ENCODE data around the gene ANO1.

ANO1 gene

DNA sequence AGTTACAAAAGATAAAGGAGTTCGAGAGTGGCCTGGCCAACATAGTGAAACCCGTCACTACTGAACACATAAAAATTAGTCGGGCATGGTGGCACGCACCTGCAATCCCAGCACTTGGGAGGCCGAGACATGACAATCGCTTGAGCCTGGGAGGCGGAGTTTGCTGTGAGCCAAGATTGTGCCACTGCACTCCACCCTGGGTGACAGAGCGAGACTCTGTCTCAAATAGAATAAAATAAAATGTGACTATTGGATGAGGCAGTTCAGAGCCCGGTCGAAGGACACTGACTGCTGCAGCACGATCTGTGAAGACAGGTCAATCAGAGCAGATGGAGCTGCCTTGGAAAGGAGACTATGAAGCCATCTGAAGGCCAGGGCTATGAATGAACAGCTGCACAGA lies 37.7 kb upstream of the ANO1 start:
- Mint-ChIP-seq H3K4me1 (ENCODE audit: low read depth) (no peaks in the 10 kb centered on the region), H3K9me3 (peaks cover 21% of the 10 kb centered on the region), H3K36me3 (ENCODE audit: low read depth) (no peaks in the 10 kb centered on the region), H3K27ac (no peak overlapping the region), H3K4me3 (no peak overlapping the region), H3K27me3 (ENCODE audit: low read depth) (peaks cover 5% of the 10 kb centered on the region)

DNA sequence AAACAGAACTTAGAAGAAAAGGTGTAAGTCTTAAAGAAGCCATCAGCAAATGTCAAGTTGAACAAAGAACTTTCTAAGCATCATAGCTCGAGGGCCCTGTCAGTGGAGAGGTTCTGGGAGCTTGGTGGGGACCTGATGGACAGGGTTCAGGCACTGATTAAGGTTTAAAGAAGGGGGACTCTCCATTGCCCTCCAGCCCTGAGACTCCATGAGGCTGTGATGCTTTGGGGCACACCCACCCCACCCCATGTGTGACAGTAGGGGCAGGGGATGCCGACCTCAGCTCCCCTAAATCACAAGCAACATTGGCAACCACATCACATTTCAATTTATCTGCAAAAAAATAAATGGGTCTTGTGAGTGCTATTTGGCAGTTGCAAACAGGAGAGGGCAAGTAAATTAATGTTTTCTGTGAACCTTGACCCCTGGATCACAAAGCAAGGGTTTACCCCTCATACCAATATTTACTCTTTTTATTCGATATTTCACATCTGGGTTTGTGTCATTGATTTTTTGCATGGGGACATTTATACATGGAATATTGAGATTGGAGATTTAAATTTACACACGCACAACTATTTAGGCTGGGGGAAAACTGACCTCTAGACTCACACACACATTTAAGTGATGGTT lies 37.1 kb upstream of the ANO1 start:
- no peak overlapping the region for H3K27ac Mint-ChIP-seq
- no peaks in the 10 kb centered on the region for H3K36me3 Mint-ChIP-seq (ENCODE audit: low read depth)
- no peak overlapping the region for H3K4me3 Mint-ChIP-seq
- no peaks in the 10 kb centered on the region for H3K4me1 Mint-ChIP-seq (ENCODE audit: low read depth)
- H3K27me3 Mint-ChIP-seq (ENCODE audit: low read depth), result peaks cover 5% of the 10 kb centered on the region
- H3K9me3 Mint-ChIP-seq, result peaks cover 21% of the 10 kb centered on the region

DNA sequence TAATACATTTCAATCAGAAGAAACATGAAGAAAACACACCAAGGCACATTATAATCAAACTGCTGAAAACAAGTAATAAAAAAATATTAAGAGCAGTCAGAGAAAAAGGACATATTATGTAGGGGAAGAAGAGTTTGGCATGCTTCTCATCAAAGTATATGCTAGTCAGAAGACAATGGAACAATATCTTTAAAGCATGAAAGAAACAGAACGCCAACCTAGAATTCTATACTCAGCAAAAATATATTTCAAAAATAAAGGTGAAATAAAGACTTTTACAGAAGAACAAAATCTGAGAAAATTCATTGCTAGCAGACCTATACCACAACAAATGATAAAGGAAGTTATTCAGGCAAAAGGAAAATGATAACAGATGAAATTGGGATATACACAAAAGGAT lies 34.6 kb upstream of the ANO1 start:
- Mint-ChIP-seq H3K27me3 (ENCODE audit: low read depth) (peaks cover 5% of the 10 kb centered on the region), H3K36me3 (ENCODE audit: low read depth) (no peaks in the 10 kb centered on the region), H3K9me3 (peaks cover 17% of the 10 kb centered on the region), H3K27ac (no peak overlapping the region), H3K4me3 (no peak overlapping the region), H3K4me1 (ENCODE audit: low read depth) (no peaks in the 10 kb centered on the region)

DNA sequence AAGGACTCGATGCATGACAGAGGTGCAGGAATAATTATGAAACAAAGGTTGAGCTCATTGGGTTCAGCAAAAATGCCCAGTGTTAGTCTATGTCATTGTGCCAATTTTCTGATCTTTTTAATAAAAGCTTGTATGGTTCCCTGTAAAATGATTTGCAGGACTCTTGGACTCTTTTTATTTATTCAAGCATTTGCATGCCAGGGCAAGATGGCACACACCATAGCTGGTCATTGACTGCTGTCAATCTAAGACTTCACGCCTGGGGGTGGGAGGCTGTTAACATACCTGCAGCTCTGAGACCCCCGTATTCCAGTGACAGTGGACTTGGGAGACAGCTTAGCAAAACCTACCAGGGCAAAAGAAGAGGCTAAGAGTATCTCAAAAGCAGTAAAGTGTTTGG lies 32.0 kb upstream of the ANO1 start:
- no peaks in the 10 kb centered on the region for H3K4me1 Mint-ChIP-seq (ENCODE audit: low read depth)
- peaks cover 7% of the 10 kb centered on the region for H3K9me3 Mint-ChIP-seq
- no peak overlapping the region for H3K4me3 Mint-ChIP-seq
- H3K27me3 Mint-ChIP-seq (ENCODE audit: low read depth), result peaks cover 21% of the 10 kb centered on the region
- H3K36me3 Mint-ChIP-seq (ENCODE audit: low read depth), result no peaks in the 10 kb centered on the region
- no peak overlapping the region for H3K27ac Mint-ChIP-seq

DNA sequence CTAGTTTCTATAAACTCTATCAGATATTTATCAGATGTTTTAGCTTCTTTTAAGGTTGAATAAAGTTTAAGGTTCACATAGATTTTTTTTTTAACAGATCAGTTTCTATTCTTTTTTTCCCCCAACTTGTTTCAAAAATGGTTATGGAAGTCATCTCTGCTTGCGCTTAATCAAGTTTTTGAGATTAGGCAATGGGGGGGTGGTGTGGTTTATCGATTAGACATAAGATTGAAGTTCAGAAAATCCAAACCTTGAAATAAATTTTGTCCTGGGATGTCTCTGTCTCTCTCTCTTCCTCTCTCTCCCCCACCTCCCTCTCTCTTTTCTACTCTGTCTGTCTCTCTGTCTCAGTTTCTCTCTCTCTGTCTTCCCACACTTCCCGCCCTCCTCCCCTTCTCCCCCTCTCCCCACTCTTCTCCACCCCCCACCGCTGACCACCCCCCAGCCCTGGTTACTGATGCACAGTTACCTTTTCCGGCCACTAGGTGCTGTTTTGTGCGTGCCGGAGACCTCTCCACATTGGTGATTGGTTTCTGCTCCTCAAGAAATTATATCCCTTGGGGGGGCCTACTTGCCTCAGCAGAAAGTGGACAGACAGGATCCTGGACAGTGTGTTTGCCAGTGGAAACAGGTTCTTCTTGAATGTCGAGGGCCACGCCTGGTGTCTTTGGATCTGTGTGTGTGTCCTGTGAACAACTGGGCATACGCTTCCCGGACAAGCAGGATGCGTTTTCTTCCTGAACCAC lies 29.7 kb upstream of the ANO1 start:
- Mint-ChIP-seq H3K27me3 (ENCODE audit: low read depth) (peaks cover 29% of the 10 kb centered on the region), H3K27ac (no peak overlapping the region), H3K4me3 (no peak overlapping the region), H3K9me3 (no peaks in the 10 kb centered on the region), H3K4me1 (ENCODE audit: low read depth) (no peaks in the 10 kb centered on the region), H3K36me3 (ENCODE audit: low read depth) (no peaks in the 10 kb centered on the region)

DNA sequence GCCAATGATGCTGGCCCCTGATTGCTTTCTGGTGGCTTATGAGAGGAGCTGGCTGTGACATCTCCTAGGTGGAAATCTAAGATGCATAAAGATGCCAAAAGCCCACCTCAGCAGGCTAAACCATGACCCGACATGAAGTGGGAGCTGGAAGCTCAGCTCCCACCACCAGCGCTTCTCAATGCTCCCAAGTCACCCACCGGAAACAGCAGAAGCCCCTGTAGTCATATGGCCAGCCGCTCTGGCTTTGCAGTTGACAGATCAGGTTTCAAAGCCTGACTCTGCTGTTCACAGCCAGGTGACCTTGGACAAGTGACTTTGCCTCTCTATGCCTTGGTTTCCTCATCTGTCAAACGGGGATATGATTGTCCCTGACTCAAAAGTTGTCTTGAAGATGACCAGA lies 29.1 kb upstream of the ANO1 start:
- no peaks in the 10 kb centered on the region for H3K36me3 Mint-ChIP-seq (ENCODE audit: low read depth)
- H3K27me3 Mint-ChIP-seq (ENCODE audit: low read depth), result peaks cover 32% of the 10 kb centered on the region
- H3K4me3 Mint-ChIP-seq, result no peak overlapping the region
- no peaks in the 10 kb centered on the region for H3K4me1 Mint-ChIP-seq (ENCODE audit: low read depth)
- H3K9me3 Mint-ChIP-seq, result no peaks in the 10 kb centered on the region
- H3K27ac Mint-ChIP-seq, result no peak overlapping the region

DNA sequence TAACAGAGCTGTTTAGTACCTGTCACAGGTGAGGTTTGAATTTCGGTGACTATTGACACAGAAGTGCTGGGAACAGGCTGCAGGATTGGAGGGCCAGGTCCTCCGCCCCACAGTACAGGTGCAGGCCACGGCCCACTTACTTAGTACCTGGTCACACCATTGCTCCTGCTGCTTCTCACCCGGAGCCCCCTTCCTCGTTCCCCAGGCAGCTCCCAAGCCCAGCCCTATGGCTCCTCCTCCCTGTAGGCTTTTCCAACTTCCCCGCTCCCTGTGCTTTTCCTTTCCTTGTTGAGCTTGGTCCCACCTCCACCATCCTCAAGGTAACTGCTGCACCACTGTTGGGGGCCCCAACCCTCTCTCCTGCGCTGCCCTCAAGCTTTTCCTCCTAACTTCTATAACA lies 27.9 kb upstream of the ANO1 start:
- Mint-ChIP-seq H3K27me3 (ENCODE audit: low read depth) (peaks cover 33% of the 10 kb centered on the region), H3K36me3 (ENCODE audit: low read depth) (no peaks in the 10 kb centered on the region), H3K4me3 (no peak overlapping the region), H3K27ac (no peak overlapping the region), H3K4me1 (ENCODE audit: low read depth) (no peaks in the 10 kb centered on the region), H3K9me3 (no peaks in the 10 kb centered on the region)

DNA sequence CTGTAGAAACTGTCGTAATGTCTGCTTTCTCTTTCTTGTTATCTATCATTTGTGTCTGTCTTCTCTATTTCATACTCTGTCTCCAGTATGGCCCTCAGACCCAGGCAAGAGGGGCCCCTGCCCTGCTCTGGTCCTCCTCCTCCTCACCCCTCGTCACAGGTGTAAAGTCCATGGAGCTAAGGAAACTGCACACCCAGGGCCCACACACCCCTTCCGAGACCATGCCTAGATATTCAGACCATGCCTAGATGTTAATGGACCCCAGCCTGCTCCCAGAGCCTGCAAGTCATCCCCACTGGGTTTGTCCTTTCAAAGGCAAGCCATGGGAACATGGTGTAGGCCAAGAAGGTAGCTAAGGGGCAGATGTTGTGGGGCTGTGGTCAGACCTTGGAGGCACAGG lies 24.1 kb upstream of the ANO1 start:
- Mint-ChIP-seq H3K4me1 (ENCODE audit: low read depth) (no peaks in the 10 kb centered on the region), H3K27ac (no peak overlapping the region), H3K4me3 (no peak overlapping the region), H3K27me3 (ENCODE audit: low read depth) (peaks cover 43% of the 10 kb centered on the region), H3K9me3 (no peaks in the 10 kb centered on the region), H3K36me3 (ENCODE audit: low read depth) (no peaks in the 10 kb centered on the region)

DNA sequence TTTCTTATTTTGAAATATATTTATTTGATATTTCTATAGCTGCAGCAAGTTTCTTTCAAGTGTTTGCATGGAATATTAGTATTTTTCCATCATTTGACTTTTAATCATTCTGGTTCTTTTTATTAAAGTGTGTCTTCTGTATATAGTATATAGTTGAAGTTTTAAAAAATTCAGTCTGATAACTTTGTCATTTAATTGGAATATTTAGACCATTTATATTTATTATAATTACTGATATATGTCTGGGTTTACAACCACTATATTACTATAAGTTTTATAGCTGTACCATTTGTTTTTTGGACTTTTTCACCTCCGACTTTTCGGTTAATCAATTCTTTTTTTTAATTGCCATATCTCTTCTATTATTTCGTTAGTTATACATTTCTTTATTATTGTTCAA lies 22.7 kb upstream of the ANO1 start:
- no peak overlapping the region for H3K27ac Mint-ChIP-seq
- no peaks in the 10 kb centered on the region for H3K36me3 Mint-ChIP-seq (ENCODE audit: low read depth)
- H3K9me3 Mint-ChIP-seq, result no peaks in the 10 kb centered on the region
- H3K27me3 Mint-ChIP-seq (ENCODE audit: low read depth), result peaks cover 33% of the 10 kb centered on the region
- no peaks in the 10 kb centered on the region for H3K4me1 Mint-ChIP-seq (ENCODE audit: low read depth)
- no peak overlapping the region for H3K4me3 Mint-ChIP-seq

DNA sequence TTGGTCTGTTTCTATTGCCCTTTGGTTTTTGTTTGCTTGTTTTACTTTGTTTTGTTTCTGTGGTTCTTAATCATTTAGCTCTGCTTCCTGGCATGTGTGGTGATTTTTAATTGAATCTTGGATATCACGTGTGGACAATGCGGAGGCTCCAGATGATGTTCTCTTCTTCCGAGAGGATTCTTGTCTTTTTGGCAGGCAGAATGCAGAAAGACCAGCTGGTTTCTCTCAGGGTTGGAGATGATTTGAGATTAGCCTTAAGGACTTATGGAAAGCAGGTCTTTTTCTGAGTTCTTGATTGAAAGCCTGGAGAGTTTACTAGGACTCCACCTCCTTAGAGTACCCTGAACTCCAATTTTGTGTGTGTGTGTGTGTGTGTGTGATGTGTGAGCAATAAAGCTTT lies 21.0 kb upstream of the ANO1 start:
- H3K27me3 Mint-ChIP-seq (ENCODE audit: low read depth), result peaks cover 17% of the 10 kb centered on the region
- no peak overlapping the region for H3K27ac Mint-ChIP-seq
- no peaks in the 10 kb centered on the region for H3K4me1 Mint-ChIP-seq (ENCODE audit: low read depth)
- H3K4me3 Mint-ChIP-seq, result no peak overlapping the region
- no peaks in the 10 kb centered on the region for H3K36me3 Mint-ChIP-seq (ENCODE audit: low read depth)
- no peaks in the 10 kb centered on the region for H3K9me3 Mint-ChIP-seq

DNA sequence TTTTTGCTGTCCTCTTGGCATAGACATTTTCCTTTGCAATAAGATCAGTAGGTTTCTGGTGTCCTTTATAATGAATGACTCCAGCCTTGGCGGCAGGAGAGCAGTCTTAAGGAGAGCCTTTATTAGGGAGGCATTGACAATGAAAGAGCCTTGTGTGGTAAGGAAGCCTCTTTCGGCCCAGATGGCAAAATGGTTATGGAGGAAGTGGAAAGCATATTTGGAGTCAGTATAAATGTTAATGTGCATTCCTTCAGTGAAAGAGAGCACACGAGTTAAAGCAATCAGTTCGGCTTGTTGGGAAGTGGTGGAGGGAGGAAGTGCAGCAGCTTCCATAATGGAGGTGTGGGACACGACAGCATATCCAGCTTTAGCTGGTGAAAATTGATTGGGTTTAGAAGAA lies 18.1 kb upstream of the ANO1 start:
- Mint-ChIP-seq H3K9me3 (no peaks in the 10 kb centered on the region), H3K27me3 (ENCODE audit: low read depth) (peaks cover 14% of the 10 kb centered on the region), H3K36me3 (ENCODE audit: low read depth) (no peaks in the 10 kb centered on the region), H3K4me1 (ENCODE audit: low read depth) (no peaks in the 10 kb centered on the region), H3K4me3 (no peak overlapping the region), H3K27ac (no peak overlapping the region)

DNA sequence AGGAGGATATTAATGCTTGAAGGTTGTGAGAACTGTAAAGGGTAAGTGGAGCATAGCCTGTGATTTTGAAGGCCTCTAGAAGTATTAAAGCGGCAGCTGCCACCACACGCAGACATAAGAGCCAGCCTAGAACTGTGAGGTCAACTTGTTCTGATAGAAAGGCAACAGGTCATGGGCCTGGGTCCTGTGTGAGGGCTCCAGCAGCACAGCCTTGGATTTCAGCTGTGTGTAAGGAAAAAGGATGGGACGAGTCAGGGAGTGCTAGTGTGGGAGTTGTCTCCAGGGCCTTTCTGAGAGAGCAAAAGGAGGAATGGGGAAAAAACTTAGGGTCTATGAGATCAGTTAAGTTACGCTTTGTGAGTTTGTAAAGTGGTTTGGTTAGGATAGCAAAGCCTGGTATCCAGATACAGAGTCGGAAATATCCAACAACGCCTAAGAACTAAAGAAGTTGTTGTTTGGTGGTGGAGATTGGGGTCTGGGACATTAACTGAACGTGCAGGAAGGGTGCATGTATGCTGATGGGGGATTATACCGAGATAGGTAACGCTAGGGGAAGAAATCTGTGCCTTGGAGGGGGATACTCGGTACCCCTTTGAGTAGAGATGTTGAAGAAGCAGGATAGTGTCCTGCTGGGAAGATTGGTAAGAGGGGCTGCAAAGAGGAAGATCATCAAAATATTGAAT lies 17.4 kb upstream of the ANO1 start:
- Mint-ChIP-seq H3K4me1 (ENCODE audit: low read depth) (no peaks in the 10 kb centered on the region), H3K9me3 (no peaks in the 10 kb centered on the region), H3K27ac (no peak overlapping the region), H3K4me3 (no peak overlapping the region), H3K27me3 (ENCODE audit: low read depth) (peaks cover 13% of the 10 kb centered on the region), H3K36me3 (ENCODE audit: low read depth) (no peaks in the 10 kb centered on the region)

DNA sequence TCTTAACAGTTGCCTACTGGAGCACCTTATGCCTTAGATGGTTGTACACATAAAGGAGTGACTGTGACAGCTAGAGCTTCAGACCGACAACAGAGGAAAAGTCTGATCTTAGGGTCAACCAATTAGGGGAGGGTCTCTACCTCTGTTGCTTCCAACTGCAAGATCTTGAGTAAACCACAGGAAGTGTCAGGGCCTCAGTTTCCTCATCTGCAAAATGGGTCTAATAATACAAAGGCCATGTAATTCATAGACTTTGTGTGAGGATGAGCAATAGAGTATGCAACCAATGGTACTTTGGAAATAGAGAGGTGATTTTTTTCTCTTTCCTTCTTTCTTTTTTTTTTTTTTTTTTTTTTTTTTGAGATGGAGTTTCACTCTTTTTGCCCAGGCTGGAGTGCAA lies 16.4 kb upstream of the ANO1 start:
- H3K4me1 Mint-ChIP-seq (ENCODE audit: low read depth), result no peaks in the 10 kb centered on the region
- H3K4me3 Mint-ChIP-seq, result no peak overlapping the region
- H3K27ac Mint-ChIP-seq, result no peak overlapping the region
- no peaks in the 10 kb centered on the region for H3K36me3 Mint-ChIP-seq (ENCODE audit: low read depth)
- no peaks in the 10 kb centered on the region for H3K9me3 Mint-ChIP-seq
- peaks cover 9% of the 10 kb centered on the region for H3K27me3 Mint-ChIP-seq (ENCODE audit: low read depth)

DNA sequence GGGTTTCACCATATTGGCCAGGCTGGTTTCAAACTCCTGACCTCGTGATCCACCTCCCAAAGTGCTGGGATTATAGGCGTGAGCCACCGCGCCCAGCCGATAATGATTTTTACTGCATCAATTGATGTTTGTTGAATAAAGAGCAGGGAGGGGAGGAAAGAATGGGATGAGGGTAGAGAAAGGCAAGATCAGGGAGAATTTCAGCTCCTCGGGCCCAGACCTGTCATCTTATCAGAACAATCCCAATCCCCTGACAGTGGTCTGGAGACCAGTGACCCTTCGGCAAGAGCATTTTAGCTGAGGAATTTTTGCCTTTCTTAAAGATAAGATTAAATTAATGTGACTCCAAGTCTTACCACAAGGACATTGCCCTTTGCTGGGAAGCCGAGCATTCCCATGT lies 15.0 kb upstream of the ANO1 start:
- Mint-ChIP-seq H3K36me3 (ENCODE audit: low read depth) (no peaks in the 10 kb centered on the region), H3K4me1 (ENCODE audit: low read depth) (no peaks in the 10 kb centered on the region), H3K27me3 (ENCODE audit: low read depth) (peaks cover 5% of the 10 kb centered on the region), H3K4me3 (no peak overlapping the region), H3K27ac (no peak overlapping the region), H3K9me3 (no peaks in the 10 kb centered on the region)

DNA sequence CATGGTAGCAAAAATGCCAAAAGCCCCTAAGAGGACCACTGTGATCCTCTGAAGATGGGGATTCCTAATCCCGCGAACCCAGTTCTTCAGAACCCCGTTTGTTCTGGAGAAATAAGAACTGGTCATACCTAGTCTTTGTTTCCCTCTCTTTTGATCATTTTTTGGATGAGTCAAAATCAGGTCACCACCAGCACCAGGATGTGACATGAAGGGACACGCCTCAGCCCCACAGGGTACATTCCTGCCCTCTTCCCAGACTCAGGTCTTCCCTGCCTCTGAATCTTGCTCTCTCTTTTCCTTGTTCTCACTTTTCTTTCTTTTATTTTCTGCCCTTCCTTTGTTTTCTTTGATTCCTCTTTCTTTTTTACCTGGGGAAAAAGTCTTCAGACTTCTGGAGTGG lies 14.6 kb upstream of the ANO1 start:
- Mint-ChIP-seq H3K27me3 (ENCODE audit: low read depth) (peaks cover 8% of the 10 kb centered on the region), H3K36me3 (ENCODE audit: low read depth) (no peaks in the 10 kb centered on the region), H3K4me3 (no peak overlapping the region), H3K4me1 (ENCODE audit: low read depth) (no peaks in the 10 kb centered on the region), H3K27ac (no peak overlapping the region), H3K9me3 (no peaks in the 10 kb centered on the region)
